Measurements from ENCODE around the gene SLC37A1. TPM values are rescaled to one million over a fixed set of nuclear protein-coding genes. Genes with fewer than 3 reads are reported as not detected.

The SLC37A1 gene
- total RNA-seq, 1 experiment from 2014 or later = 47.1 TPM

DNA sequence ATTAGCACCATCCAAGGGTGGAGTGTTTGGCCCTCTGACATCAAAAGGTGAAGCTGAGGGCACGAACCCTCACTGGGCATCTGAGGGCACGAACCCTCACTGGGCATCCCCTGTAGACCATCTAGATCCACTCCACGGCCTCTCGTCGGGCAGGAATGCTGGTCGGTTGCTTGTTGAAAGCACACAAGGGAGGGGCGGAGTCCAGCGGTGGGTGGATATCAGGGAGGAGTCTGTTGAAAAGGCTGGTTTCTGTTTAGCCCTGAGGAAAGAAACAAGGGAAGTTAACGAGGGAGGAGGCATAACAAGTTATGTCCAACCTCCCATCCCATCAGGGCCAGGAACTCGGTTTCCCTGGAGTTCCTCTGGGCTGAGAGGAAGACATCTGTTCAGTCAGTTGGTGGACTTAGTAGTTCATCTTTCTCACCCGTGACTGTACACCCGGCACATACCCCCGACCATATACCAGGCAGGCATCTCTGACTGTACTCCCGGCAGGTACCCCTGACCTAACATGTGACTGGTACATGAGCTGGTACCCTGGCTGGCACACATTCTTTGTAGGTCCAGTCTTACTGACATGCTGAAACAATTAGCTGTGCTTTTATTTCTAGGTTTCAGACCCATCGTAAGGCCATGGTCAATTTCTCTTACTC lies 107.6 kb downstream of the SLC37A1 start:
- Histone ChIP-seq H3K4me3 (ENCODE audit: low read length) (no peak overlapping the region), H3K36me3 (ENCODE audit: insufficient read depth, low read length) (no peaks in the 10 kb centered on the region), H3K9me3 (ENCODE audit: low read length) (no peaks in the 10 kb centered on the region), H3K4me2 (ENCODE audit: low read depth, low read length, poor library complexity, severe bottlenecking) (no peak overlapping the region), H3K9me2 (replicated peaks; ENCODE audit: insufficient read depth, low read length) (no peaks in the 10 kb centered on the region), H4K20me1 (ENCODE audit: insufficient read depth, low read depth, low read length) (no peaks in the 10 kb centered on the region), H3K4me1 (ENCODE audit: low read length) (no peaks in the 10 kb centered on the region), H3K9ac (ENCODE audit: low read length) (no peak overlapping the region), H2AFZ (ENCODE audit: low read length) (no peak overlapping the region), H3K79me2 (ENCODE audit: low read length) (no peaks in the 10 kb centered on the region), H3K27me3 (ENCODE audit: low read length) (0 out of 2 replicates have a peak, but pooled peaks cover 2% of the 10 kb centered on the region), H3K27ac (ENCODE audit: low read length) (no peak overlapping the region)
- no peak for DNase-seq

DNA sequence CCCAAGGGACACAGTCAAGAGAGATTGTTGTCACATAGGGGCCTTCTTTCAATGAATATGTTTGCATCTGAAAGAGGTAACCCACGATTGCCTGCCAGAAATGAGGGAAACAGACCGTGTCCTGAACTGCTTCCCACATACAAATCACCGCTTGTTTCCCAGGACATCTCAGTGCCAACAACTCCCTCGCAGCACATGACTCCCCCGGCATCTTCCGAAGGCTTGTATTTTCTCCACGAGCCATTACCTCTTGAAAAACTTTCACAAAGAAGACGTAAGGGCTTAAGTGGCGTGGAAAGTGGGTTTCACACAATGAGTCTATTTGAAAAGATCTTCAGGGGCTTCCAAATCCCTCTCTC lies 108.1 kb downstream of the SLC37A1 start:
- no peaks in the 10 kb centered on the region for H4K20me1 ChIP-seq (ENCODE audit: insufficient read depth, low read depth, low read length)
- DNase-seq = no peak
- H3K9ac ChIP-seq (ENCODE audit: low read length) = no peak overlapping the region
- no peaks in the 10 kb centered on the region for H3K36me3 ChIP-seq (ENCODE audit: insufficient read depth, low read length)
- no peaks in the 10 kb centered on the region for H3K9me2 ChIP-seq (replicated peaks; ENCODE audit: insufficient read depth, low read length)
- H3K27ac ChIP-seq (ENCODE audit: low read length) = no peak overlapping the region
- no peak overlapping the region for H2AFZ ChIP-seq (ENCODE audit: low read length)
- H3K27me3 ChIP-seq (ENCODE audit: low read length) = 0 out of 2 replicates have a peak, but pooled peaks cover 2% of the 10 kb centered on the region
- H3K9me3 ChIP-seq (ENCODE audit: low read length) = no peaks in the 10 kb centered on the region
- no peaks in the 10 kb centered on the region for H3K79me2 ChIP-seq (ENCODE audit: low read length)
- no peak overlapping the region for H3K4me2 ChIP-seq (ENCODE audit: low read depth, low read length, poor library complexity, severe bottlenecking)
- no peaks in the 10 kb centered on the region for H3K4me1 ChIP-seq (ENCODE audit: low read length)
- no peak overlapping the region for H3K4me3 ChIP-seq (ENCODE audit: low read length)

DNA sequence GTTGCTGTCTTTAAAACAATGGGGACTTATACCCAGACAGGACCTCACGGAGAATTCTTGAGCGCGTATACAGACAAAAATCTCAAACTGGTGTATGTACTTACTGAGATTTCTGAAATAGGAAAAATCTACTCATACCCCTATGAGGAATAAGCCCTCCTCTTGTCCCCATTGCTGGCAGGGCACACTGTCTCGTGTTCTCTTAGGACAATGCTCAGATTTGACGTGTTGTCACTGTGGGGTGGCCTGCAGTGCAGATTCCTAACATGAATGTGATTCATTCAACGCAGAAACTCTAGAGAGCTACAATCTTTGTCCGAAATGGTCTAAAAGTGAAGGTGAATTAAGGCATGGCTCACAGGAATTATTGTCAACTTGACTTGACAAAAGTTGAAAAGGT lies 108.6 kb downstream of the SLC37A1 start:
- 0 out of 2 replicates have a peak, but pooled peaks cover 2% of the 10 kb centered on the region for H3K27me3 ChIP-seq (ENCODE audit: low read length)

DNA sequence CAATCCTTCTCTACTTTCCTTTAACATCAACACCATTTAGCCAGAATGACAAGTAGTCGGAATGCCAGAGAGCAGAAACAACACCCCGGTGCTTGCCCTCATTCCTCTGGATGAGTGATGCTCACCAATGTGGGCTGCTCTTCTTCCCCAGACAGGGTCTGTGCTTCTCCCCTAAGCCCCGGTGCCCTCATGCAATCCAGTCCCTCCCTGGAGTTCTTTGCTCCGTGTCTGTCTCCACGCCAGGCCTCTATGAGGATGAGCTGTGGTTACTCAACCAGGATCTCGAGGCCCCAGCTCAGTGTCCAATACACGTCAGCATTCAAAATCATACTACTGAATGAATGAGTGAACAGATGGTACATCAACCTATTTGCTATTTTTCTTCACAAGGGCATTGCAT lies 110.0 kb downstream of the SLC37A1 start:
- Histone ChIP-seq H3K27ac (ENCODE audit: low read length) (no peak overlapping the region), H3K4me2 (ENCODE audit: low read depth, low read length, poor library complexity, severe bottlenecking) (no peak overlapping the region), H3K9me2 (replicated peaks; ENCODE audit: insufficient read depth, low read length) (no peaks in the 10 kb centered on the region), H3K79me2 (ENCODE audit: low read length) (no peaks in the 10 kb centered on the region), H2AFZ (ENCODE audit: low read length) (no peak overlapping the region), H3K4me3 (ENCODE audit: low read length) (no peak overlapping the region), H3K9ac (ENCODE audit: low read length) (no peak overlapping the region), H3K36me3 (ENCODE audit: insufficient read depth, low read length) (no peaks in the 10 kb centered on the region), H3K9me3 (ENCODE audit: low read length) (no peaks in the 10 kb centered on the region), H3K27me3 (ENCODE audit: low read length) (0 out of 2 replicates have a peak, but pooled peaks cover 2% of the 10 kb centered on the region), H3K4me1 (ENCODE audit: low read length) (no peaks in the 10 kb centered on the region), H4K20me1 (ENCODE audit: insufficient read depth, low read depth, low read length) (no peaks in the 10 kb centered on the region)
- no peak for DNase-seq

More for the DNA sequence above, 108.6 kb downstream of the SLC37A1 start:
- no peak overlapping the region for H3K27ac ChIP-seq (ENCODE audit: low read length)
- no peaks in the 10 kb centered on the region for H3K79me2 ChIP-seq (ENCODE audit: low read length)
- H2AFZ ChIP-seq (ENCODE audit: low read length) = no peak overlapping the region
- H4K20me1 ChIP-seq (ENCODE audit: insufficient read depth, low read depth, low read length) = no peaks in the 10 kb centered on the region
- H3K9me3 ChIP-seq (ENCODE audit: low read length) = no peaks in the 10 kb centered on the region
- H3K4me1 ChIP-seq (ENCODE audit: low read length) = no peaks in the 10 kb centered on the region
- no peak overlapping the region for H3K4me2 ChIP-seq (ENCODE audit: low read depth, low read length, poor library complexity, severe bottlenecking)
- no peak overlapping the region for H3K4me3 ChIP-seq (ENCODE audit: low read length)
- no peak for DNase-seq
- H3K36me3 ChIP-seq (ENCODE audit: insufficient read depth, low read length) = no peaks in the 10 kb centered on the region
- no peaks in the 10 kb centered on the region for H3K9me2 ChIP-seq (replicated peaks; ENCODE audit: insufficient read depth, low read length)
- no peak overlapping the region for H3K9ac ChIP-seq (ENCODE audit: low read length)

DNA sequence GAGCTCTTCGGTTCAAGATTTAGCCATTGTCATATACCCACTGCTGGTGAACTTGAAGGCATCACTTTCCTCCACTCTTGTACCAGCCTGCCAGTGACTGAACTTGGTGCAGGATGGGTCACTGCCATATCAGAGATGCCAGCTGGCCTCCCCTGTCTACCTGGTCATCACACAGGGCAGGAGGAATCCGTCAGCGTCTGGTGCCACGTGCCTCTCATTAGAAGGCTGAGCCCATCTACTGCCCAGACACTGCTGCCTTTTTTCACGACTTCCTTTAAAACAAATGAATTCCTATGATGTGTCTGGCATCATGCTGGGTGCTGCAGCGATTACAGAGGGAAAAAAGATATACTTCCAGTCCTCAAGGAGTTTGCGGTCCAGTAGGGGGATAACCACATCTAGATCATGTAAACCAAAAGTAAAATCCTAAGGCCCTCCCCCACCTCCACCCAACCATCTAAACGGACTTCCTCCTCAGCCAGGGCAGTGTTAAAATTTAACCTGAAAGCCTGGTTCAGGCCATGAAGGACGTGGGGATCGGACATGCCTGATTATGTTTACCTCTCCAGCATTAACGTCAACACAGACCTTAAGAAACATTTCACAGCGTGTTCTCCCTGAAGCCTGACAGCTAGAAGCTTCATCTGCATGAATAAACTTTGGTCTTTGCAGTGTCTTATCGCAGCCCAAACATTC lies 110.6 kb downstream of the SLC37A1 start:
- Histone ChIP-seq H3K4me1 (ENCODE audit: low read length) (no peaks in the 10 kb centered on the region), H2AFZ (ENCODE audit: low read length) (no peak overlapping the region), H4K20me1 (ENCODE audit: insufficient read depth, low read depth, low read length) (no peaks in the 10 kb centered on the region), H3K36me3 (ENCODE audit: insufficient read depth, low read length) (no peaks in the 10 kb centered on the region), H3K9ac (ENCODE audit: low read length) (no peak overlapping the region), H3K4me2 (ENCODE audit: low read depth, low read length, poor library complexity, severe bottlenecking) (no peak overlapping the region), H3K9me2 (replicated peaks; ENCODE audit: insufficient read depth, low read length) (no peaks in the 10 kb centered on the region), H3K27ac (ENCODE audit: low read length) (no peak overlapping the region), H3K4me3 (ENCODE audit: low read length) (no peak overlapping the region), H3K79me2 (ENCODE audit: low read length) (no peaks in the 10 kb centered on the region), H3K9me3 (ENCODE audit: low read length) (no peaks in the 10 kb centered on the region), H3K27me3 (ENCODE audit: low read length) (0 out of 2 replicates have a peak, but pooled peaks cover 2% of the 10 kb centered on the region)
- DNase-seq = no peak

DNA sequence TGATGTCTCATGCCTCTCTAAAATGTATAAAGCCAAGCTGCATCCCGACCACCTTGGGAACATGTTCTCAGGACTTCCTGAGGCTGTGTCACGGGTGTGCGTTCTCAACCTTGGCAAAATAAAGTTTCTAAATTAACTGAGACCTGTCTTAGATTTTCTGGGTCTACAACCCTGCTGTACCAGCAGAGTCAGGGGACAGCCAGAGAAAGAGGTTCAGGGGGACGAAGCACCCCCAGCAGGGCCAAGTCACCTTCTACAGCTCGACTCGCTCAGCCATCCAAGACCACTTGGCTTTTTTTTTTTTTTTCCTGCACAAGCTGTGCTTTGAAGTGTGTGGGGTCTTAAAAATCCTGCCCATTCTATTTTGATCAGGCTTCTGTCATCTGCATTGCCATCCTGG lies 111.3 kb downstream of the SLC37A1 start:
- no peak for DNase-seq
- no peak overlapping the region for H3K4me2 ChIP-seq (ENCODE audit: low read depth, low read length, poor library complexity, severe bottlenecking)
- H3K9me2 ChIP-seq (replicated peaks; ENCODE audit: insufficient read depth, low read length) = no peaks in the 10 kb centered on the region
- H3K4me1 ChIP-seq (ENCODE audit: low read length) = no peaks in the 10 kb centered on the region
- no peak overlapping the region for H2AFZ ChIP-seq (ENCODE audit: low read length)
- no peaks in the 10 kb centered on the region for H3K36me3 ChIP-seq (ENCODE audit: insufficient read depth, low read length)
- 0 out of 2 replicates have a peak, but pooled peaks cover 2% of the 10 kb centered on the region for H3K27me3 ChIP-seq (ENCODE audit: low read length)
- H4K20me1 ChIP-seq (ENCODE audit: insufficient read depth, low read depth, low read length) = no peaks in the 10 kb centered on the region
- H3K9ac ChIP-seq (ENCODE audit: low read length) = no peak overlapping the region
- H3K4me3 ChIP-seq (ENCODE audit: low read length) = no peak overlapping the region
- H3K79me2 ChIP-seq (ENCODE audit: low read length) = no peaks in the 10 kb centered on the region
- no peaks in the 10 kb centered on the region for H3K9me3 ChIP-seq (ENCODE audit: low read length)
- no peak overlapping the region for H3K27ac ChIP-seq (ENCODE audit: low read length)

DNA sequence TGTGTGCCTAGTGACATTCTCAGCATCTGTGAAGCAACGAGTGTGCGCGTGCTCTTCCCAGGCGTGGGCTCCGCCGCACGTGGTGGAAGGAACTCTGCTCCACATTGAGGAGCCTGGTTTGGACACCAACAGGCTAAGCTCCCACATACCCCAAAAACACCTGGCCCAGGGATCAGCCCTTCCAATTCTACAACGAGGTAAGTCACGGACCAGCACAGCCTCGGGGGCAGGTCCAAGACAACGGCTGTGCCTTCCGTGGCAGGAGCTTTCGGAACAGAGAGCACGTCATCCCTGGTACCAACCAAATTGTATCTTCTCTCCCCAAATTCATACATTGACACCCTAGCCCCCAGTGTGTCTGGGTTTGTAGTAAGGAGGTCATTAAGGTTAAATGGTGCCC lies 112.5 kb downstream of the SLC37A1 start:
- H4K20me1 ChIP-seq (ENCODE audit: insufficient read depth, low read depth, low read length) = no peaks in the 10 kb centered on the region
- no peaks in the 10 kb centered on the region for H3K79me2 ChIP-seq (ENCODE audit: low read length)
- no peak overlapping the region for H3K4me2 ChIP-seq (ENCODE audit: low read depth, low read length, poor library complexity, severe bottlenecking)
- no peak overlapping the region for H2AFZ ChIP-seq (ENCODE audit: low read length)
- no peak overlapping the region for H3K9ac ChIP-seq (ENCODE audit: low read length)
- no peaks in the 10 kb centered on the region for H3K36me3 ChIP-seq (ENCODE audit: insufficient read depth, low read length)
- H3K9me2 ChIP-seq (replicated peaks; ENCODE audit: insufficient read depth, low read length) = no peaks in the 10 kb centered on the region
- no peak overlapping the region for H3K27ac ChIP-seq (ENCODE audit: low read length)
- H3K27me3 ChIP-seq (ENCODE audit: low read length) = 0 out of 2 replicates have a peak, but pooled peaks cover 2% of the 10 kb centered on the region
- no peaks in the 10 kb centered on the region for H3K9me3 ChIP-seq (ENCODE audit: low read length)
- DNase-seq = no peak
- H3K4me1 ChIP-seq (ENCODE audit: low read length) = no peaks in the 10 kb centered on the region
- no peak overlapping the region for H3K4me3 ChIP-seq (ENCODE audit: low read length)

DNA sequence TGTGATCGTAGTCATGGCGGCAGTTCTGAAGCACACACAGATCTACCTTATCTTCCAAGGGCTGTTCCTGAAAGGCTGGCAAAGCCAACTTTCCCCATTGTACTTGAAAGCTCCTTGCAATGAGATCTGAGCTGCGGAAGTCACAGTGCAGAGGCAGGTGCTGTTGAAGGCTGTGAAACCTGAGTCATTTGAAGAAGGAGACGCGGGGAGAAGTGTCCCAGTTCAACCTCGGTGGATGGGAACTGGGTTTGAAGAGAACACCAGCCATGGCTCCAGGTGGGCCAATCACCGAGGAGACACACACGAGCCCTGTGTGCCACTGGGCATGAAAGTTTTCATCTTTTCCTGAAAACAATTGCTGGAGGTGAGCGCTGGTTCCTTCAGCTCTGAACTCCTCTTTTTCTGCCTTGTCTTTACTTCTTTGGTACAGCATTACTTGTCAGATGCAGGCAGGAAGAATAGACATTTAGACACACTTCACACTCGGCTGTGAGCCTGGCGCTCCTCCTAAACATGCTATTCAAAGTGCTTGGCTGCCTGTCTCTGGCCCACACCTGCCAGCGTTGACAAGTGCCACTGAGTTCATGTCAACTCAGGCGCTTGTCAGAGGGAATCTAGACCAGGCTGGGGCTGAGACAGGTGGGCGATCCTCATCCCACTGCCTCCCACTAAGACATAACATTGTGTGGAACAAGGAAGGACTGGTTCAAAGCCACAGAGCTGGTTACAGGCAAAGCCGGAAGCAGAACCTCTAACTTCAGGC lies 114.1 kb downstream of the SLC37A1 start:
- no peaks in the 10 kb centered on the region for H3K4me1 ChIP-seq (ENCODE audit: low read length)
- no peaks in the 10 kb centered on the region for H4K20me1 ChIP-seq (ENCODE audit: insufficient read depth, low read depth, low read length)
- no peaks in the 10 kb centered on the region for H3K9me3 ChIP-seq (ENCODE audit: low read length)
- H3K9ac ChIP-seq (ENCODE audit: low read length) = no peak overlapping the region
- DNase-seq = no peak
- no peak overlapping the region for H3K27ac ChIP-seq (ENCODE audit: low read length)
- H3K27me3 ChIP-seq (ENCODE audit: low read length) = no peaks in the 10 kb centered on the region
- no peaks in the 10 kb centered on the region for H3K9me2 ChIP-seq (replicated peaks; ENCODE audit: insufficient read depth, low read length)
- no peaks in the 10 kb centered on the region for H3K79me2 ChIP-seq (ENCODE audit: low read length)
- H3K4me3 ChIP-seq (ENCODE audit: low read length) = no peak overlapping the region
- H3K36me3 ChIP-seq (ENCODE audit: insufficient read depth, low read length) = no peaks in the 10 kb centered on the region
- no peak overlapping the region for H2AFZ ChIP-seq (ENCODE audit: low read length)
- no peak overlapping the region for H3K4me2 ChIP-seq (ENCODE audit: low read depth, low read length, poor library complexity, severe bottlenecking)
